Measurements from ENCODE around the gene CARD18. TPM values are rescaled to one million over a fixed set of nuclear protein-coding genes. Genes with fewer than 3 reads are reported as not detected.
"Not testable (repeated sequence)": the region's sequence is repeated elsewhere in the genome, so short reads cannot be mapped to it uniquely, and the experiment has no call there.

The CARD18 gene
- total RNA-seq, 2 experiments from 2014 or later = not detected

DNA sequence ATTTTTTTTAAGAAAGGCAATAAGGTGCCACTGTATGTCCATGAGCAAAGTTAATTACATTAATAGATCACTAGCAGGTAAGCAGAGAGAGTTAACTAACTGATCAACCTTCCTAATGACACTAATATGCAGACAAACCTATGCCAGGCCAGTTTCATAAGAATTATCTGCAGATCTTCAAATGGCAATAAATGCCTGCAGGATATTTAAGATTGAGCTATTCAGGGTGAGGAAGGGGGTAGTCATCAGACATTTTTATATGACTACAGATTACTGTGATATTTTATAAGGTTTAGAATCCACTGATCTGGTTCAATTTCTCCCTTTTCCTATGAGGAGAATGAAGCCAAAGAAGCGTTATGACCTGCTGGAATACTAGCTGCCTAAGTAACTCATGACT, 30.2 kb downstream of the CARD18 start:
- intact Hi-C loops (cut with DNase I, micrococcal nuclease) = no loop called here
- CTCF ChIA-PET = no interaction called here
- no peak overlapping the region for H3K4me3 ChIP-seq (ENCODE audit: low read length)
- H3K4me3 Mint-ChIP-seq = no peak overlapping the region
- TF ChIP-seq, protein P1, sequence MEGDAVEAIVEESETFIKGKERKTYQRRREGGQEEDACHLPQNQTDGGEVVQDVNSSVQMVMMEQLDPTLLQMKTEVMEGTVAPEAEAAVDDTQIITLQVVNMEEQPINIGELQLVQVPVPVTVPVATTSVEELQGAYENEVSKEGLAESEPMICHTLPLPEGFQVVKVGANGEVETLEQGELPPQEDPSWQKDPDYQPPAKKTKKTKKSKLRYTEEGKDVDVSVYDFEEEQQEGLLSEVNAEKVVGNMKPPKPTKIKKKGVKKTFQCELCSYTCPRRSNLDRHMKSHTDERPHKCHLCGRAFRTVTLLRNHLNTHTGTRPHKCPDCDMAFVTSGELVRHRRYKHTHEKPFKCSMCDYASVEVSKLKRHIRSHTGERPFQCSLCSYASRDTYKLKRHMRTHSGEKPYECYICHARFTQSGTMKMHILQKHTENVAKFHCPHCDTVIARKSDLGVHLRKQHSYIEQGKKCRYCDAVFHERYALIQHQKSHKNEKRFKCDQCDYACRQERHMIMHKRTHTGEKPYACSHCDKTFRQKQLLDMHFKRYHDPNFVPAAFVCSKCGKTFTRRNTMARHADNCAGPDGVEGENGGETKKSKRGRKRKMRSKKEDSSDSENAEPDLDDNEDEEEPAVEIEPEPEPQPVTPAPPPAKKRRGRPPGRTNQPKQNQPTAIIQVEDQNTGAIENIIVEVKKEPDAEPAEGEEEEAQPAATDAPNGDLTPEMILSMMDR (IDR thresholded peaks at IDR 0.05) = no peak
- ATAC-seq (ENCODE audit: poor library complexity) (no peak), DNase-seq (no peak)
- POLR2A ChIA-PET = interaction anchor here (1.5 kb wide), 1 partner anchor 9 kb away, joined by 4 read pairs; no protein-coding TSS in a partner anchor
- H3K36me3 ChIP-seq (ENCODE audit: insufficient read depth, low read length) = no peaks in the 10 kb centered on the region
- no peaks in the 10 kb centered on the region for H3K9me3 ChIP-seq (ENCODE audit: control insufficient read depth in 1 of 2, insufficient read depth in 1 of 2, low read length in 2 of 2)
- H3K27ac Mint-ChIP-seq = no peak overlapping the region
- H3K27me3 Mint-ChIP-seq = peaks cover 12% of the 10 kb centered on the region
- H3K4me1 ChIP-seq (ENCODE audit: insufficient read depth, low read length) = no peaks in the 10 kb centered on the region
- no peak overlapping the region for H3K27ac ChIP-seq (ENCODE audit: low read depth in 1 of 2, low read length in 2 of 2)
- no peaks in the 10 kb centered on the region for H3K27me3 ChIP-seq (ENCODE audit: control insufficient read depth in 1 of 2, insufficient read depth in 2 of 2, low read length in 2 of 2)
- H3K36me3 Mint-ChIP-seq (ENCODE audit: low read depth) = no peaks in the 10 kb centered on the region
- peaks cover 15% of the 10 kb centered on the region for H3K4me1 Mint-ChIP-seq (ENCODE audit: low read depth)
- no peaks in the 10 kb centered on the region for H3K9me3 Mint-ChIP-seq

DNA sequence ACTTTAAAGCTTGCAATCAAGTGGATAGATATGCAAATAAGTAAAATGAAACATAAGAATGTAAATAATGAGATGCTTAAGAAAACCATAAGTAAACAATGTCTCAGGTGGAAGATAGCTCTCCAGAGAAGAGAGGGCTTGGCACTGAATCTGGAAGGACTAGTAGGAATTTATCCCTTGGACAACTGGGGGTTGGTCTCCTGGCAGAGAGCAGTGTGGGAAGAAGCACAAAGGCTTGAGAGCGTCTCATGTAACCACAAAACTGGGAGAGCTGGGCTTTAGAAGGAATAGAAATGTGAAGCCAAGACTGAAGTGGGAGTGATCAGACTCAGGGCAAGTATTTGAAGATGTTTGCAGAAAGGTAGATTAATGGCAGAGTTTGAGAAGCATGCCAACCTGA, 31.3 kb downstream of the CARD18 start:
- H3K27ac ChIP-seq (ENCODE audit: low read depth in 1 of 2, low read length in 2 of 2) = no peak overlapping the region
- ChIA-PET POLR2A (interaction anchor here (1.5 kb wide), 1 partner anchor 8 kb away, joined by 4 read pairs; no protein-coding TSS in a partner anchor), CTCF (interaction anchor here (0.6 kb wide), 1 partner anchor 12 kb away, joined by 3 read pairs; no protein-coding TSS in a partner anchor)
- DNase-seq (no peak), ATAC-seq (ENCODE audit: poor library complexity) (no peak)
- Mint-ChIP-seq H3K36me3 (ENCODE audit: low read depth) (no peaks in the 10 kb centered on the region), H3K27ac (no peak overlapping the region), H3K4me1 (ENCODE audit: low read depth) (peaks cover 15% of the 10 kb centered on the region), H3K27me3 (peaks cover 12% of the 10 kb centered on the region), H3K4me3 (no peak overlapping the region), H3K9me3 (no peaks in the 10 kb centered on the region)
- no peaks in the 10 kb centered on the region for H3K27me3 ChIP-seq (ENCODE audit: control insufficient read depth in 1 of 2, insufficient read depth in 2 of 2, low read length in 2 of 2)
- no peaks in the 10 kb centered on the region for H3K9me3 ChIP-seq (ENCODE audit: control insufficient read depth in 1 of 2, insufficient read depth in 1 of 2, low read length in 2 of 2)
- H3K4me1 ChIP-seq (ENCODE audit: insufficient read depth, low read length) = no peaks in the 10 kb centered on the region
- H3K4me3 ChIP-seq (ENCODE audit: low read length) = no peak overlapping the region
- no peaks in the 10 kb centered on the region for H3K36me3 ChIP-seq (ENCODE audit: insufficient read depth, low read length)
- TF ChIP-seq, protein P1 (IDR thresholded peaks at IDR 0.05) = no peak
- intact Hi-C loops (cut with DNase I, micrococcal nuclease) = no loop called here

DNA sequence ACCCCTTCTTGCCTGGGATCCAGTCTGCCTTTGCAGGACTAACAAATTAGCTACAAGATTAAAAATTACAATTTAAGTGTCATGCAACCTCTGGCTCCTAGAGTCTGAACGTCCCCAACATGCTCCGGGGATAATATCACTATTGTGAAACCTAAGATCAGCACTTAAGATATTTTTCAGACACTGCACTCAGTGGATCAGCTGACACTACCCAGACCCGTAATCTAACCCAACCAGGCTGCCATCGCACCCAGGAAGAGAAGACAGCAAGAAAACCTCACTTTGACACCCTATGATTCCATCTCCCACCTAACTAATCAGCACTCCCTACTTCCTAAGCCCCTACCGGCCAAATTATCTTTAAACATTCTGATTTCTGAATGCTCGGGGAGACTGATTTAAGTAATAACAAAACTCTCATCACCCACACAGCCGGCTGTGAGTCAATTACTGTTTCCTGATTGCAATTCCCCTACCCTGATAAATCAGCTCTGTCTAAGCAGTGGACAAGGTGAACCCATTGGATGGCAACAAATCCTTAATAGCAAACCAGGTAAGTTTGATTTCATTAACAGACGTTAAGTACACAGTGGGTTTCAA, 32.2 kb downstream of the CARD18 start:
- H3K4me1 ChIP-seq (ENCODE audit: insufficient read depth, low read length); POLR2A ChIA-PET; H3K9me3 ChIP-seq (ENCODE audit: control insufficient read depth in 1 of 2, insufficient read depth in 1 of 2, low read length in 2 of 2); H3K27me3 ChIP-seq (ENCODE audit: control insufficient read depth in 1 of 2, insufficient read depth in 2 of 2, low read length in 2 of 2); H3K9me3 Mint-ChIP-seq; H3K27me3 Mint-ChIP-seq; H3K27ac ChIP-seq (ENCODE audit: low read depth in 1 of 2, low read length in 2 of 2); DNase-seq; H3K36me3 ChIP-seq (ENCODE audit: insufficient read depth, low read length); H3K36me3 Mint-ChIP-seq (ENCODE audit: low read depth); H3K4me3 Mint-ChIP-seq; intact Hi-C loops (cut with DNase I, micrococcal nuclease); H3K27ac Mint-ChIP-seq; ATAC-seq (ENCODE audit: poor library complexity); H3K4me3 ChIP-seq (ENCODE audit: low read length): not testable (repeated sequence)
- CTCF ChIA-PET = interaction anchor here (0.6 kb wide), 1 partner anchor 11 kb away, joined by 3 read pairs; no protein-coding TSS in a partner anchor
- peaks cover 15% of the 10 kb centered on the region for H3K4me1 Mint-ChIP-seq (ENCODE audit: low read depth)

DNA sequence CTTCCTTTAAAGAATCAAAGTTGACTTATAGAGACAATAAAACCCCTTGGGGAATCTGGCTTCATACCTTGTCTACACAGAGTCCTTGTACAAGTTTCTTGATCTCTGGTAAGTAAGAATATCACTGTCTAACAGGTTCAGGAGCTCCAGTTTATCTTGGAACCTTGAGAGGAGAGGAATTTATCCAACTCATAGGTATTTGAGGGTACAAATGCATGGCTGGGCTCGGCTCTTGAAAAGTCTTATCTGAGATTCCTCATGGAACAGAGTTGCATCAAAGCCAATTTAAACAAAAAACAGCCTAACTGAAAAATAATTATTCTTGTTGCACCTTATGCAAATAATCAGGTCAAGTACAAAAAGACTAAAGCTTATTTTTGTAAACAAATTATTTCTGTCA, 33.4 kb downstream of the CARD18 start:
- POLR2A ChIA-PET = interaction anchor here (0.7 kb wide), 1 partner anchor 176 kb away, joined by 3 read pairs; no protein-coding TSS in a partner anchor
- Histone ChIP-seq H3K27me3 (ENCODE audit: control insufficient read depth in 1 of 2, insufficient read depth in 2 of 2, low read length in 2 of 2) (no peaks in the 10 kb centered on the region), H3K27ac (ENCODE audit: low read depth in 1 of 2, low read length in 2 of 2) (no peak overlapping the region), H3K9me3 (ENCODE audit: control insufficient read depth in 1 of 2, insufficient read depth in 1 of 2, low read length in 2 of 2) (no peaks in the 10 kb centered on the region), H3K36me3 (ENCODE audit: insufficient read depth, low read length) (no peaks in the 10 kb centered on the region), H3K4me1 (ENCODE audit: insufficient read depth, low read length) (no peaks in the 10 kb centered on the region), H3K4me3 (ENCODE audit: low read length) (no peak overlapping the region)
- Mint-ChIP-seq H3K27ac (no peak overlapping the region), H3K4me1 (ENCODE audit: low read depth) (peaks cover 18% of the 10 kb centered on the region), H3K9me3 (no peaks in the 10 kb centered on the region), H3K4me3 (no peak overlapping the region), H3K36me3 (ENCODE audit: low read depth) (no peaks in the 10 kb centered on the region), H3K27me3 (peaks cover 7% of the 10 kb centered on the region)
- intact Hi-C loops (cut with DNase I, micrococcal nuclease) = no loop called here
- CTCF ChIA-PET = no interaction called here
- DNase-seq = no peak
- TF ChIP-seq, protein P1 (IDR thresholded peaks at IDR 0.05) = no peak
- ATAC-seq (ENCODE audit: poor library complexity) = no peak
